Brain microvascular endothelial cell (primary cell): Measurements from ENCODE around the gene MAML2.

Experiments used
- DNase-seq: peaks from one replicate; pipeline ENCODE4 v3.0.0-alpha.2; 2020
- H3K27ac ChIP-seq: fragments of 250-450 bp; sonication (Bioruptor Pico); 2 replicates; pipeline ENCODE4 v1.5.1; 2020; ENCODE audit warnings: mild to moderate bottlenecking, moderate library complexity
- H3K27me3 ChIP-seq: fragments of 250-450 bp; sonication (Bioruptor Pico); replicated peaks from 2 replicates; pipeline ENCODE4 v1.5.1; 2020; ENCODE audit warnings: mild to moderate bottlenecking
- H3K36me3 ChIP-seq: fragments of 250-450 bp; sonication (Bioruptor Pico); replicated peaks from 2 replicates; pipeline ENCODE4 v1.5.1; 2020; ENCODE audit warnings: mild to moderate bottlenecking
- H3K4me3 ChIP-seq: 2 replicates; pipeline ENCODE4 v1.5.1; 2011; ENCODE audit warnings: low read depth, mild to moderate bottlenecking, control low read depth, low read length, moderate library complexity
- CTCF ChIP-seq: IDR thresholded peaks from 2 replicates; pipeline ENCODE4 v1.5.1; 2011; ENCODE audit warnings: low read depth, mild to moderate bottlenecking, moderate library complexity, low read length, control low read depth, inconsistent platforms; ENCODE audit errors: missing control alignments
- in situ Hi-C: cut with HindIII; loops from 2 replicates; pipeline ENCODE4 v1.10.0; 2017; ENCODE audit warnings: low sequenced_read_pairs, low pct_ligation_motif_present

The MAML2 gene

GRCh38 chr11:96159968-96160367, 183.0 kb downstream of the MAML2 start:
- DNase-seq: no peak
- no peak overlapping the region for H3K27ac ChIP-seq
- no peak overlapping the region for H3K4me3 ChIP-seq
- in situ Hi-C loops: no loop called here
- TF ChIP-seq CTCF: no peak
- H3K27me3 ChIP-seq: no peaks in the 10 kb centered on the region
- no peaks in the 10 kb centered on the region for H3K36me3 ChIP-seq

GRCh38 chr11:96158126-96158525, 184.9 kb downstream of the MAML2 start:
- peak overlapping the region; percentile 95 for H3K27ac ChIP-seq

GRCh38 chr11:96157517-96157873, 185.5 kb downstream of the MAML2 start:
- DNase-seq: no peak
- TF ChIP-seq CTCF: no peak
- Histone ChIP-seq H3K27ac (peak overlapping the region; percentile 95), H3K4me3 (no peak overlapping the region), H3K27me3 (no peaks in the 10 kb centered on the region), H3K36me3 (no peaks in the 10 kb centered on the region)
- in situ Hi-C loops: no loop called here

More at GRCh38 chr11:96158126-96158525, 184.9 kb downstream of the MAML2 start:
- Histone ChIP-seq H3K27me3 (no peaks in the 10 kb centered on the region), H3K4me3 (no peak overlapping the region), H3K36me3 (no peaks in the 10 kb centered on the region)
- no peak for DNase-seq
- no peak for TF ChIP-seq CTCF
- in situ Hi-C loops: no loop called here

GRCh38 chr11:96156379-96156722, 186.6 kb downstream of the MAML2 start:
- Histone ChIP-seq H3K27ac (peak overlapping the region; percentile 95), H3K27me3 (no peaks in the 10 kb centered on the region), H3K4me3 (no peak overlapping the region), H3K36me3 (no peaks in the 10 kb centered on the region)
- TF ChIP-seq CTCF: no peak
- DNase-seq: no peak
- in situ Hi-C loops: no loop called here

- peak; percentile 58 for TF ChIP-seq CTCF
- peak; percentile 99 for DNase-seq
- Histone ChIP-seq H3K4me3 (peak overlapping the region; percentile 20), H3K27me3 (no peaks in the 10 kb centered on the region), H3K36me3 (no peaks in the 10 kb centered on the region), H3K27ac (peak overlapping the region; percentile 95)
- in situ Hi-C loops: no loop called here
Measured at GRCh38 chr11:96155627-96156378, 187.2 kb downstream of the MAML2 start.

GRCh38 chr11:96154802-96155520, 188.0 kb downstream of the MAML2 start:
- H3K27ac ChIP-seq: peak overlapping the region; percentile 95
- in situ Hi-C loops: no loop called here
- DNase-seq: peak; percentile 77
- H3K27me3 ChIP-seq: no peaks in the 10 kb centered on the region
- no peak for TF ChIP-seq CTCF
- no peaks in the 10 kb centered on the region for H3K36me3 ChIP-seq
- H3K4me3 ChIP-seq: peak overlapping the region; percentile 3
